ENCODE results near the gene MICOS13. TPM values are rescaled to one million over a fixed set of nuclear protein-coding genes. Genes with fewer than 3 reads are reported as not detected.
"Not testable (repeated sequence)": the region's sequence is repeated elsewhere in the genome, so short reads cannot be mapped to it uniquely, and the experiment has no call there.

The MICOS13 gene
- total RNA-seq, 1 experiment from 2014 or later, result 130 TPM

- in situ Hi-C loops (cut with HindIII; ENCODE audit: low pct_unique_long_range_greater_than_20kb, low sequenced_read_pairs), result no loop called here
- peak; percentile 73 for DNase-seq (ENCODE audit: low read depth)
These were observed 10.9 kb upstream of the MICOS13 start for GRCh38 chr19:5690955-5691821.

- in situ Hi-C loops (cut with HindIII; ENCODE audit: low pct_unique_long_range_greater_than_20kb, low sequenced_read_pairs), result no loop called here
- peak; percentile 97 for DNase-seq (ENCODE audit: low read depth)
These were observed 10.0 kb upstream of the MICOS13 start, which contains the start of gene RPL36 for GRCh38 chr19:5690125-5690954. Gene RPL36, plus strand, starts transcription at chr19:5690295. Its CDS starts 213 bp downstream, at chr19:5690508.

- in situ Hi-C loops (cut with HindIII; ENCODE audit: low pct_unique_long_range_greater_than_20kb, low sequenced_read_pairs); DNase-seq (ENCODE audit: low read depth): not testable (repeated sequence)
These were observed 8.1 kb upstream of the MICOS13 start for GRCh38 chr19:5688262-5688881.

GRCh38 chr19:5687360-5688198, 7.3 kb upstream of the MICOS13 start:
- in situ Hi-C loops (cut with HindIII; ENCODE audit: low pct_unique_long_range_greater_than_20kb, low sequenced_read_pairs), result no loop called here
- no peak for DNase-seq (ENCODE audit: low read depth)

GRCh38 chr19:5686647-5687359, 6.5 kb upstream of the MICOS13 start:
- peak; percentile 96 for DNase-seq (ENCODE audit: low read depth)
- in situ Hi-C loops (cut with HindIII; ENCODE audit: low pct_unique_long_range_greater_than_20kb, low sequenced_read_pairs), result no loop called here

GRCh38 chr19:5686326-5686646, 6.0 kb upstream of the MICOS13 start:
- DNase-seq (ENCODE audit: low read depth), result no peak
- in situ Hi-C loops (cut with HindIII; ENCODE audit: low pct_unique_long_range_greater_than_20kb, low sequenced_read_pairs), result no loop called here

GRCh38 chr19:5684694-5685430, 4.5 kb upstream of the MICOS13 start:
- DNase-seq (ENCODE audit: low read depth), result no peak
- in situ Hi-C loops (cut with HindIII; ENCODE audit: low pct_unique_long_range_greater_than_20kb, low sequenced_read_pairs), result no loop called here

- DNase-seq (ENCODE audit: low read depth), result no peak
- in situ Hi-C loops (cut with HindIII; ENCODE audit: low pct_unique_long_range_greater_than_20kb, low sequenced_read_pairs), result no loop called here
These were observed 3.0 kb upstream of the MICOS13 start for GRCh38 chr19:5683177-5683886.

- in situ Hi-C loops (cut with HindIII; ENCODE audit: low pct_unique_long_range_greater_than_20kb, low sequenced_read_pairs), result no loop called here
- DNase-seq (ENCODE audit: low read depth), result no peak
These were observed 1.8 kb upstream of the MICOS13 start for GRCh38 chr19:5682107-5682482.

- DNase-seq (ENCODE audit: low read depth), result no peak
- in situ Hi-C loops (cut with HindIII; ENCODE audit: low pct_unique_long_range_greater_than_20kb, low sequenced_read_pairs), result no loop called here
These were observed 1.2 kb upstream of the MICOS13 start for GRCh38 chr19:5681391-5682106.

GRCh38 chr19:5680084-5680436, 256 bp downstream of the MICOS13 start:
- in situ Hi-C loops (cut with HindIII; ENCODE audit: low pct_unique_long_range_greater_than_20kb, low sequenced_read_pairs), result no loop called here
- no peak for DNase-seq (ENCODE audit: low read depth)

GRCh38 chr19:5679289-5680083, 830 bp downstream of the MICOS13 start:
- no peak for DNase-seq (ENCODE audit: low read depth)
- in situ Hi-C loops (cut with HindIII; ENCODE audit: low pct_unique_long_range_greater_than_20kb, low sequenced_read_pairs), result no loop called here

GRCh38 chr19:5678071-5678718, 2.1 kb downstream of the MICOS13 start:
- in situ Hi-C loops (cut with HindIII; ENCODE audit: low pct_unique_long_range_greater_than_20kb, low sequenced_read_pairs), result no loop called here
- DNase-seq (ENCODE audit: low read depth), result no peak

GRCh38 chr19:5677580-5677979, 2.7 kb downstream of the MICOS13 start:
- no peak for DNase-seq (ENCODE audit: low read depth)
- in situ Hi-C loops (cut with HindIII; ENCODE audit: low pct_unique_long_range_greater_than_20kb, low sequenced_read_pairs), result no loop called here

GRCh38 chr19:5677136-5677535, 3.2 kb downstream of the MICOS13 start:
- in situ Hi-C loops (cut with HindIII; ENCODE audit: low pct_unique_long_range_greater_than_20kb, low sequenced_read_pairs), result no loop called here
- DNase-seq (ENCODE audit: low read depth), result no peak

Measured in Caki2 (cell line).